GM19324 (cell line): Measurements from ENCODE around the gene MBD1.
A peak's percentile ranks its signal among the peaks of the same experiment; 100 is the strongest.
"Not testable (repeated sequence)": the region's sequence is repeated elsewhere in the genome, so short reads cannot be mapped to it uniquely, and the experiment has no call there.

Source experiments
- ATAC-seq: cut with Tn5 transposase; IDR thresholded peaks from one replicate; pipeline ENCODE4 v1.9.1; 2021; ENCODE audit warnings: mild to moderate bottlenecking, moderate library complexity; ENCODE audit not compliant: unreplicated experiment, low FRiP score

The MBD1 gene

DNA sequence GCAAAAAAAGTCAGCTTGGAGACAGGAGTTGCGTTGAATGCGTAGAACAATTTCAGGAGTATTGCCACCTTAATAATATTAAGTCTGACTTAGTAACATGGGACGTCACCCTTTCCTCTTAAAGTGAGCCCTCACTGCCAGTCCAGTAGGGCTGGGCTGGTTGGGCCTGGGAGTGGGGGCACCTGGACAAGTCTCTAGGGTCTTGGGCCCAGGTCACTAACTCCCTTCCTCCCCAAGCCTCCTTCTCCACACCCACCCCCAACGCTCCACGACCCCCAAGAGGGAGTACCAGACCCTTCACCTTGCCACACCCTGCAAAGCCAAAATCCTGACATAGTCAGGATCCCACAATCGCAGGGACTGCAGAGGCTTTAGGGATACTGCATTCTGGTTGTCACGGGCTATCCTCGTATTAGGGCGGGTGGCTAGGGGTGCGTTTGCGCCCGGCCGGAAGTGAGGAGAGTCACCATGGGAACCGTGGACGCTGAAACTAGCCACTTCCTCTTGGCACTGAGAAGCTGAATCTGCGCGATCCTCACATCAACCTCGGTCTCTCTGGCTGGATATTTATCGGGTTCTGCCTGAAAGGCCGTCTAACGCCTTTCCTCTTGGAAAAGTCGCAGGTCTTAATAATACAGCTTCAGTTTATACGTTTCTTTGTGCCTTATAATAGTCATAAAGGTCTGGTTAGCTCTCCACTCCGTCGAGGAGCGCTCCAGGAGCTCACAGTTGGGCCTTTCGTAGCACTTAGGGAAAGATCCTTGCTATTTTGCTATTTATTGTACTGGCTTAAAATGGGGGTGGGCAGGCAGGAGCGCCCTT lies 16.5 kb upstream of the MBD1 start:
- peak; percentile 99 for ATAC-seq

DNA sequence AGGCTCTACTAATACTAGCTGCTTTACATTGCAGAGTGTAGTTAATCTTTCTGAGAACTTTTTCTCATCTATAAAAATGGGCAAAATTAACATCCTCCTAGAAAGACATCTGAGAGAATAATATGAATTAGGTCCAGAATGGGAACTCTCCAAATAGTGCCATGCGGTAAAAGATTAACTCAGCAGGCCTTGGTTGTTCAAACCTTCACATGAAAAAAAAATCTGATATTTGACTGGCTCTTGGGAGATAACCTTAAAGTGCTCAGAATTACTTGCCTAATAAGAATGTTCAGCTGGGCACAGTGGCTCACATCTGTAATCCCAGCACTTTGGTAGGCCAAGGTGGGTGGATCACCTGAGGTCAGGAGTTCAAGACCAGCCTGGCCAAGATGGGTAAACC lies 11.7 kb upstream of the MBD1 start:
- ATAC-seq: no peak

DNA sequence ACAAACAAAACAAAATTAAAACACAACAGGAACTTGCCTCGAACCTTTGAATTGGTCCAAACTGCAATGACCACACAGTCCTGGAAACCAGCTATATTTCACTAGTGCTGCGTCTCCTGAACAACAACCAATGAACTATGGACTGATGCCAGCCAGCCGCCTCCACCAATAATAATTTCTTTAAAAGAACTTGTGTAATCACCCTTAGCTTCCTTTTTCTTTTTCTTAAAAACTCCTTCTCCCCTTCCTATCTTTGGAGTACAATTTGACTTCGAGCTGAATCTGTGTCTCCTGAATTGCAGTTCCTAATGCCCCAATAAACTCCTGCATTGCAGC lies 7.8 kb upstream of the MBD1 start:
- no peak for ATAC-seq

DNA sequence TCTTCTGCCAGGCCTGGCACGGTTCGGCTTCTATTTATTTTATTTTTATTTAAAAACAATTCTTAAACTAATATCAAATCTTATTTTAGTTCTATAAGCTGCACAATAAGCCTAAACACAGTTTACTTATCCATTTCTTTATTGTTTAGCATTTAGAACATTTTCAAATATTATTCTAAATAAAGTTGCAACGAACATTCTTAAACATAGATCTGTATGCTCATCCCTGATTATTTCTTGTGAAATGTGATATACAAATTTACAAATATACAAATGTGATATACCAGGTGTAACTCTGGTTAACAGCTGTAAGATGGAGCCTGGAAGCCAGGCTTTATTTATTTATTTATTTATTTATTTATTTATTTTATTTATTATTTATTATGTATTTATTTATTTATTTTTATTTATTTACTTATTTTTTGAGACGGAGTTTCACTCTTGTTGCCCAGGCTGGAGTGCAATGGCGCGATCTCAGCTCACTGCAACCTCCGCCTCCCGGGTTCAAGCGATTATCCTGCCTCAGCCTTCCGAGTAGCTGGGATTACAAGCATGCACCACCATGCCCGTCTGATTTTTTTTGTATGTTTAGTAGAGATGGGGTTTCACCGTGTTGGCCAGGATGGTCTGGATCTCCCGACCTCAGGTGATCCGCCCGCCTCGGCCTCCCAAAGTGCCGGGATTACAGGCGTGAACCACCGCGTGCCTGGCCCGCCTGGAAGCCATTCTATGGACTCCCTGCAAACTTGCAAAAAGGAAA lies 7.2 kb upstream of the MBD1 start:
- not testable (repeated sequence) for ATAC-seq

DNA sequence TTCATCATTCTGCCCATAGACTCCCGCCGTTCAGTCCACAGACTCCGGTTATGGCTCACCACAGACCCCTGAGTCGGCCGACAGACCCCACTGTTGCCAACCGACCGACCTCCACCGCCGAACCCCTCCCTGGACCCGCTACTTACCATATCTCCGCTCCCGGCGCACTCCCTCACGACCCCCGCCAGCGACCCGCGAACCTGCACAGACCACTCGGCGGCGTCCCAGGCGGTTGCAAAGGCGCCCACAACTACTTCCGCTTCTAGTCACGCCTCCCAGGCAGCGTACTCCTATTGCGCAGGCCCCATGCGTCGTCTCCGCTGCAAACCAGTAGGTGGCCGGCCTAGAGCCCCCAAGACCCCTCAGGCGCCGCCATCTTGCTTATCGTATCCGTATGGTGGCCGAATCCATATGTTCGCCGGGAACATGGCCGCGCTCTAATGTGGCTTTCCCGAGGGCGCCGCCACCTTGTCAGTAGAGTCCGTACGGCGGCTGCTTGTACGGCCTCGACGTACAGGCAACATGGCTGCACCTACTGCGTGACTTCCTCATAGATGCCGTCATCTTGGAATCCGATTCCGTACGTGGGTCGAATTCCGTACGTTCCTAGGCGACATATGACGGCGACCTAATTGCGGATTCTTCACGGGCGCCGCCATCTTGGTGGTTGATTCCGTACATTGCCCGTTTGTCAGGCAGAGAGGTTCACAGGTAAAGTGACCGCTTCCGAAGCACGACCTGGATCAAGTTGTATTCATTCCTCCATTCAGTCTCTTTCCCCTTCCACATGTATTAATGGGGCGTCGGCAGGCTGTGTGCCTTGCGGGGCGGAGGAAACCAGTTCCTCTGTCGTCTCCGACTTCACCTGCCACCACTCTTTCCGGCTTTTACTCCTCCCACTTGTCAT lies 6.4 kb upstream of the MBD1 start, which contains the start of gene CXXC1:
Gene CXXC1 (minus strand): TSS at position 252 of the 907 bp plus-strand sequence. CDS start 103 bp downstream, at position 149.
- ATAC-seq: peak; percentile 96

DNA sequence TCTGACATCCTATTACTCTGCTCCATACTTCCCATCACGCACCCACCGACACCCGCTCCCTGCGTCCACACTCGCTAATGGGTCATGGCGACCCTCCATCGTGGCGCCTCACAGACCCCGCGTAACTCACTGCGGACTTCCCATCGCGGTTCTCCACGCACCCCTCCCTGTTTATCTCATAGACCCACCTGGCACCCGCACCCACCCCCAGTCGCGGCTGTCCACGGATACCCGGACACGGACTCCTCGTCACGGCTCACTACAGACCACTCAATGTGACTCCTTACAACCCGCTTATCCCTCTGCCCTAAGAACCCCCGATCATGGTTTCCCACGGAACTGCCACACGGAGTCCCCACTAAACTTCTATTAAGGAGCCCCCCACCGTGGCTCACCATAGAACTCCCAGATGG lies 5.7 kb upstream of the MBD1 start:
- ATAC-seq: no peak

DNA sequence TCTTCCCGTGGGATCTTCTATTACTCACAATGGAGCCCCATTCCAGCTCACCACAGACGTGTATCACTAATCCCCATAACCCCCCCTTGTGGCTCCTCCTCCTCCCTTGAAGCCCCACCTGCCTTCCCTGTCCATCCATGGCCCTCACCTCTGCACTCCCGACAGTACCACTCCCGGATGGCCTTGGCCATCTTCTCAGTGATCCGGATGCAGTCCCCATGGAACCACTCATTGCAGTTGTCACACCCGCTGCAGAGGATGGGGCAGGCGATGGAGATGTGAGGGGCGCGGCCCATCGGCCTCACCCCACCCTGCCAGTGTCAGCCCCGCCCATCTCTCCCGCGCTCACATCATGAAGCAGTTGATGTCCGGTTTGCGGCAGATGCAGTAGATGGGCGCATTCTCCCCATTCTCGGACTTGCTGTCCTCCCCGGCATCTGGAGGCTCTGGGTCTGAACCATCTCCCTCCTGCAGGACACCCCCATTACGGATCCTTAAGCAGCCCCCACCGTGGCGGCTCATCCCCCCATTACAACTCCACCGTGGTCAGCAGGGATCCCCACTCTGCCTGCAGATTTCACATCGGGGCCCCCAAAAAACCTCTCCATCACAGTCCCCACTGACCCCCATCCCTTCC lies 5.2 kb upstream of the MBD1 start:
- no peak for ATAC-seq

DNA sequence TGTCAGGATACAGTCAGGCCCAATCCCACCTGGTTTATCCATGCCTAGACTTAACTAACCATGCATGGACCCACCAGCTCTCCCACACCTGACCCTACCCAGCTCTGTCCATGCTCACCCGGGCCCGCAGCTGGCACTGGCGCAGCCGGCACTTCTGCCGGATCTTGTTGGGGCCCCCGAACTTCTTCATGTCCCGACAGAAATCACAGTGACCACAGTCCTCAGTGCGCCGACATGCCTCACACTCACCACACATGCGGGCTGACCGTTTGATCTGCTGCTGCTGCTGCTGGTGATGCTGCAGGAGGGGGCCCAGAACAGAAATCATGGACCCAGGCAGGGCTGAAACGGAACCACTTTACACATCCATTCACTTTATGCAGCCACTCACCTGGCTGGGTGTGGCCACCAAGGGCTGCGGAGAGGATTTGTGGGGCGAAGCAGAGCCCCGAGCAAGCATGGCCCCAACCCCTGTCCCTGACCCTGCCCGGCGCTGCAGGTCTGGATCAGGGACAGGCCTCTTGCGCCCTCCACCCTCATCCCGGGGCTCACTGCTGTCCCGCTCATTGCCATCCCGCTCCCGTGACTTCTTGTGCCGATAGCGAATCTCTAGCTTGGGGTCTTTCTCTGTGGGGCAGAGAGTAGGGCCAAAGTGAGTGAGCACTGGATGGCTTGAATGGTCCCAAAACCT lies 4.5 kb upstream of the MBD1 start:
- no peak for ATAC-seq

DNA sequence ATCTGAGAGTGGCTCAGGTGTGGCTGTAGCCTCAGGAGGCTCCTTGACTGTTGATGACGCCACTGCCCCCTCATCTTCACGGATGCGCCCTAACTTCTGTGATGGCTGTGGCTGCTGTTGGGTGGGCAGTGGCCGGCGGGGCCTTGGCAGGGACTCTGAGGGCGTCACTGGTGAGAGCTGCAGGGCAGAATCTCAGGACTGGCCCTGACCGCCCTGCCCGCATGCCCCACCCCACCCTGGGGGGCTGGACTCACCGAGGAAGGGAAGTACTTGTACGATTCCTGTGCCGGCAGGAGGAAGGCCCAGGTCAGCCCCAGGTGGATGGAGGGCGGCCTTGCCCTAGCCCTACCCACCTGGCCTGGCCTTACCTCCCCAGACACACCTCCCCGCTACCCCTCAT lies 3.7 kb upstream of the MBD1 start:
- ATAC-seq: no peak

DNA sequence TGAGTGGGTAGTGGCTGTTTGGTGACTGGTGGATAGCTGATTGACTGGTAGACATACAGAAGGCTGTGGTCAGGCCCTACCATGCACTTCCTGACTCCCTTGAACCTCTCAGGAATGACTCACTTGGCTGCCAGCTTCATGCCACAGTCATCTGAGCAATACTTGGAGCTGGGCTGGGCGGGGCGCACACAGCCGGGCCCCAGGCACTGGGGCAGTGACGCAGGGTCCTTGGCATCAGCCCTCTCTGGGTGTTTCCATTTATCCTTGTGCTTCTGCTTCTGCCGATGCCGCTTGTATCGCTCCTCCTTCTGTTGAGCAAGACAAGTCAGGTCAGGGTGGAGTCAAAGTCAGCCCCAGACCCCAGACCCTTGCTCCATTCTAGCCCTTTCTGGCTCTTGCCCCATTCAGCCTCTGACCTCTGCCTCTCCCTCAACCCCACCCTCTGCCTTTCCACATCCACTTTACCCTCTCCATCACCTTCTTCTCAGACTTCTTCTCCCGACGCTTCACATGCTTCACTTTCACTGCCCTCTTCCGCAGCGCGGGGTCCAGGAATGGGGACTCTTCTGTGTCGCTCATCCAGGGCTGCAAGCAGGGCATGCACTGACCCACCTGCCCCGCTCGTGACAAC lies 3.0 kb upstream of the MBD1 start:
- ATAC-seq: no peak

DNA sequence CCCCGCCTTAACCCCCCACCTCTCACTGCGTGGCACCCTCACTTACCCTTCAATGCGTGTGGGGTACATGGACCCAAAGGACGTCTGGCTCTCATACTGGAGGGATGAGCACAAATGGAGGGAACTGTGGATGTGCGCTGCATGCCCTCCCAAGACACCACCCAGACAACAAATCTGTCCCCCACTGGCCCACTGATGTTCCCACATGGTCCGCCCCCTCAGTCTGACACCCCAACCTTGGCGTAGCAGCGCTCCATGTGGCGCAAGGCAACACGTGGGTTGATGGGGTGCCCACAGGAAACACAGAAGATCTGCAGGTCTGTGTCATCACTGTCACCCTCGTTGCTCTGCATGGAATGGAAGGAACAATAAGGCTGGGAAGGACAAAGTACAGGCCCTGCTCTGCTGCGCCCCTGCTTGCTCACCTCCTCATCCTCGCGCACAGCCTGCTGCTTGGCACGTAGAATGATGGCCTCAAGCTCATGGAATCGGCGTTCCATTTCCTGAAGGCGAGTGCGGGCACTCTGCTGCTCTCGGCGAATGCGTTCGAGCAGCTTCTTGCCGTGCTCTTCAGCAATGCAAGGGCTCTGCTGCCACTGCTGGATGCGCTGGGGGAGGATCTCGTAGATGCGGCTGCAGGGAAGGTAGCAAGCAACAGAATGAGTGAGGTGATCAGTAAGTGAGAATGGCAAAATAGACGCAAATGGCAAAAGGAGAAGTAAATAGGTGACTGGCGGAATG lies 2.3 kb upstream of the MBD1 start:
- ATAC-seq: no peak

DNA sequence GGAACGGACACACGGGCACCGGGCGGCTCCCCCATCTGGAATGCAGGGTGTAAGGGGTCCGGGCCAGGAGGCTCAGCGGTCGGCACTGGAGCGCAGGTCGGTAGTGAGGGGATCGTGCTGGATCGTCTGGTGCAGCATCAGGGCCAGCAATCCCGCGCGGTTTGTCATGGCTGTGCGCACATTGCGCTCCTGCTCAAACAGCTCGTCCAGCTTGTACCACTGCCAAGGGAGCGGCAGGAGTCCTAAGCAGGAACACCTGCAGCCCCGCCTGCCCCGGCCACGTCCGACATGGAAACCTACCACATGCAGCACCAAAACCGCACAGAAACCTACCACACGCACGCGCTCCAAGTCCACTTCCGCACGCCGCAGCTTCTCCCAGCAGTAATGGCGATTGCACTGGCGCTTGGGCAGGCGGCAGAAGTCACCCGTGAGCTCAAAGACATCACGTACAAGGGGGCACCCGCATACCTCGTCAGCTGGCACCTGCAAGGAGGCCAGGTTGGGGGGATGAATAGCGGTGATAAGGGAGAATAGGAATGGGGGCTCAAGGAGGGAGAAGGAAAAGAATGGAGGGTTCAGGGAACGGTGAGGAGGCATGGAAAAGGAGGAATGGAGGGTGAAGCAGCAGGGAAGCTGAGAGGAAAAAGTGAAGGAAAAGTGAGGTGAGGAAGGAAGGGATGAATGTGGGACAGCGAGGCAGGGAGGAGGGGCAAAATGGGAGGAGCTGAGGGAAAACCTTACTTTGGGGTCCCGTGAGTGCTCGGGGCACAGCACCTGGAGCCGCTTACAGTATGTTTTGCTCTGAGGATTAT lies 1.4 kb upstream of the MBD1 start:
- no peak for ATAC-seq

DNA sequence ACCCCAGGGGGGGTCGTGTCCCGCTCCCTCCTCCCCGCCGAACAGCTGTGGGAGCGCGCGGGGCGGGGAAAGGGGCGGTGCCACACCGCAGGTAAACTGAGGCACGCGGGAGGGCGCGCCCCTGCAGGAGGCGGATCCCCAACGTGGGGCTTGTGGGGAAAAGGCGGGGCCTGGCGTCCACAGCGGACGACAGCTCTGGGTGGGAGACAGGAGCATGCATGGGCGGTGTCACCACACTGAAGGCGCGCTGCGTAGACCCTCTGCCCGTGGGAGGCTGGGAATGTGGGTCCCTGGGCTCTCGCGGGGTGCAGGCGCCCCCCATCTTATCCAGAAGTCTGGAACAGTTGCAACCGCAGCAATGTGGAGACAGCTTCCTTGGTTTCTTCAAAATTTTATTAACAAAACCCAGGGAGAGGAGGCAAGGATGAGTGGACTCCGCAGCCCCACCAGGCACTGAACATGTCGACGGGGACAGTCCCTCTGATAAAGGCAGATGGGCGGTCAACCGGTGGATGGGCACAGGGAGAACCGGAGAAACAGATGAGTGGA lies 723 bp upstream of the MBD1 start:
- peak; percentile 8 for ATAC-seq

DNA sequence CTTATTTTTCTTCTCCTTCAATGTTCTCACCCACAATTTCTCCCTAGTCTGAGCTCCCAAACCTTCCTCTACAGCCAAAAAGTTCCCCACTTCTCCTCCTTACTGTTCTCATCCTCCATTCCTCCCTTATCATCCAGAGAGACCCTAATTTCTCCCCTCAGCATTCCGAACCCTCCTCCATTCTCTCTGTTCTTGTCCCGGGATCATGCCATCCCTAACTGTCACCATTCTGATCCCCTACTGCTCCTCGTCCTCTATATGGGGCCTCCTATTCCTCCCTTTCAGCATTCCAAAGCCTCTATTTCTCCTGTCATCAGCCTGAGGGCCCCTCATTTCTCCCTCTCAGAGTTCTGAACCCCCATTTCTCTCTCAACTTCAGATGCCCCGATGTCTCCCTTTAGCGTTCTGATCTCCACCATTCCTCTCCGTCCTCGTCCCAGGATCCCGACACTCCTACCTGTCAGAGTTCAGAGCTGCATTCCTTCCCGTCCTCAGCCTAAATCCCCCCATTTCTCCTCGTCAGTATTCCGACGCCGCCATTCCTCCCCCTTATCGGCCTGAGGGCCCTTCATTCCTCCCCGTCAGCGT lies 522 bp downstream of the MBD1 start:
- no peak for ATAC-seq

DNA sequence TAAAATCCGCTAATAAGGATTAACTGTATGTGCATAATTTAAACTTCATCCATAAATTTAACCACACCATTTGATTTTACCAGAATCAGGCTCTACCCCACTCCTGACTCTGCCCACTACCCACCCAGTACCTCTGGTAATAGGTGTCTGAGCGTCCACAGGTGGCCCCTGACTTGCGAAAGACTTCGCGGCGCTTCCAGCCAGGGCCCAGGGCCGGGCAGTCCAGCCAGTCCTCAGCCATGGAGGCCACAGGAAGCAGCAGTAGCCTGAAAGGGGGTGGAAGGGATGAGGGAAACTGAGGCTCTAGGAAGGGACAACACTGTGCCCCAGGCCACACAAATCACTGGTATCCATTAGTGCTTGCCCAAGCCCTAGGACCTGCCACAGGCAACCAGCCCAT lies 1.6 kb downstream of the MBD1 start:
- no peak for ATAC-seq

DNA sequence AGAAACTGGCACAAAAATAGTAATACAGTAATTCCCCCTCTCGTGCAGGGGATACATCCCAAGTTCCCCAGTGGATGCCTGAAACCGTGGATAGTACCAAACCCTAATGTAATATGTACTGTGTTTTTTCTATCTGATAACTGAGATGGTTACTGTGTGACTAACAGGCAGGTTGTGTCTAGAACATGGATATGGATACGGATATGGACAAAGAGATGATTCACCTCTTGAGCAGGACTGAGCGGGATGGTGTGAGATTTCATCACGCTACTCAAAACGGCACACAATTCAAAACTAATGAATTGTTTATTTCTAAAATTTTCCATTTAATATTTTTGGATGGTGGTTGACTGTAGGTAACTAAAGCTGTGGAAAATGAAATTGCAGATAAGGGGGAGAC lies 3.4 kb downstream of the MBD1 start:
- ATAC-seq: no peak

DNA sequence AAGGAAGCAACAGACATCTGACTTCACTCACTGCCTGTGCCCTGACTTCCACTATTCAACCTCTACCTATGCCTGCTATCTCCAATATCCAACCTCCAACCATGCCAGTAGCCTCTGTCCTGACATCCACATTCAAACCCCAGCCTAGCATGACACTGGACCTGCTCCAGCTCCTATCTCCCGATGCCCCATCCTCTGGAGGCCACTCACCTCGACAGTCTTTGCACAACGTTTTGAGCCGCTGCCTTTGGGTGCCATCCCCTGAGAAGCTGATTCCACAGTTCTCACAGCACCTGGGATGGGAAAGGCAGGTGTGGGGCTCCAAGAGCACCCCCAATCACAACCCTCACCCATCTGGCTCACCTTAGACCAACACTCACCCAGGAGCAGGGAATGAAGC lies 4.9 kb downstream of the MBD1 start:
- ATAC-seq: no peak
